ENCODE data around the gene RCHY1. TPM values are rescaled to one million over a fixed set of nuclear protein-coding genes. Genes with fewer than 3 reads are reported as not detected.
"Not testable (repeated sequence)": the region's sequence is repeated elsewhere in the genome, so short reads cannot be mapped to it uniquely, and the experiment has no call there.

RCHY1 gene
- total RNA-seq, 2 experiments from 2014 or later, result 31.3 to 34.6 TPM

DNA sequence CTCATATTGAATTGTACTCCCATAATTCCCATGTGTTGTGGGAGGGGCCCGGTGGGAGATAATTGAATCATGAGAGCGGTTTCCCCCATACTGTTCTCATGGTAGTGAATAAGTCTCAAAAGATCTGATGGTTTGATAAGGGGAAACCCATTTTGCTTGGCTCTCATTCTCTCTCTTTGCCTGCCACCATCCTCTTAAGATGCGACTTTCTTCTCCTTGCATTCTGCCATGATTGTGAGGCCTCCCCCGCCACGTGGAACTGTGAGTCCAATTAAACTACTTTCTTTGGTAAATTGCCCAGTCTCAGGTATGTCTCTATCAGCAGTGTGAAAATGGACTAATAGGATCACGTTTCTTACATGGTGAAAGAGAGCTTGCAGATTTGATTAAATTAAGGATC is 23.1 kb upstream of the RCHY1 start:
- H3K27me3 Mint-ChIP-seq (ENCODE audit: low read depth); H3K9me3 Mint-ChIP-seq; DNase-seq; CTCF ChIA-PET; H3K4me3 Mint-ChIP-seq; H3K27ac Mint-ChIP-seq; H3K4me1 Mint-ChIP-seq (ENCODE audit: low read depth); intact Hi-C loops (cut with micrococcal nuclease): not testable (repeated sequence)
- peaks cover 20% of the 10 kb centered on the region for H3K36me3 Mint-ChIP-seq (ENCODE audit: low read depth)

DNA sequence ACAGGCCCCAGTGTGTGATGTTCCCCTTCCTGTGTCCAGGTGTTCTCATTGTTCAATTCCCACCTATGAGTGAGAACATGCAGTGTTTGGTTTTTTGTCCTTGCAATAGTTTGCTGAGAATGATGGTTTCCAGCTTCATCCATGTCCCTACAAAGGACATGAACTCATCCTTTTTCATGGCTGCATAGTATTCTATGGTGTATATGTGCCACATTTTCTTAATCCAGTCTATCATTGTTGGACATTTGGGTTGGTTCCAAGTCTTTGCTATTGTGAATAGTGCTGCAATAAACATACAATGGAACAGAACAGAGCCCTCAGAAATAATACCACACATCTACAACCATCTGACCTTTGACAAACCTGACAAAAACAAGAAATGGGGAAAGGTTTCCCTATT is 19.7 kb upstream of the RCHY1 start:
- CTCF ChIA-PET; H3K4me1 Mint-ChIP-seq (ENCODE audit: low read depth); H3K4me3 Mint-ChIP-seq; intact Hi-C loops (cut with micrococcal nuclease); H3K27me3 Mint-ChIP-seq (ENCODE audit: low read depth); H3K27ac Mint-ChIP-seq; DNase-seq: not testable (repeated sequence)
- Mint-ChIP-seq H3K9me3 (peaks cover 12% of the 10 kb centered on the region), H3K36me3 (ENCODE audit: low read depth) (peaks cover 47% of the 10 kb centered on the region)

DNA sequence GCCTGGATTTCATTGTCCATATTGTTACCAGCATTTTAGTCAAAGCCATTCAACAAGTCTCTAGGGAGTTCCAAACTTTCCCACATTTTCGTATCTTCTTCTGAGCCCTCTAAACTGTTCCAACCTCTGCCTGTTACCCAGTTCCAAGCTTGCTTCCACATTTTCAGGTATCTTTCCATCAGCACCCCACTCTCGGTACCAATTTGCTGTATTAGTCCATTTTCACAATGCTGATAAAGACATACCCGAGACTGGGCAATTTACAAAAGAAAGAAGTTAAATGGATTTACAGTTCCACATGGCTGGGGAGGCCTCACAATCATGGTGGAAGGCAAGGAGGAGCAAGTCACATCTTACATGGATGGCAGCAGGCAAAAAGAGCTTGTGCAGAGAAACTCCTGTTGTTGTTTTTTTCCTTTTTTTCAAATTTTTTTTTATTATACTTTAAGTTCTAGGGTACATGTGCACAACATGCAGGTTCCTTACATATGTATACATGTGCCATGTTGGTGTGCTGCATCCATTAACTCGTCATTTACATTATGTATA is 19.2 kb upstream of the RCHY1 start:
- intact Hi-C loops (cut with micrococcal nuclease); H3K27ac Mint-ChIP-seq; H3K27me3 Mint-ChIP-seq (ENCODE audit: low read depth); DNase-seq; H3K4me1 Mint-ChIP-seq (ENCODE audit: low read depth); H3K4me3 Mint-ChIP-seq; CTCF ChIA-PET: not testable (repeated sequence)
- Mint-ChIP-seq H3K36me3 (ENCODE audit: low read depth) (peaks cover 48% of the 10 kb centered on the region), H3K9me3 (peaks cover 12% of the 10 kb centered on the region)

DNA sequence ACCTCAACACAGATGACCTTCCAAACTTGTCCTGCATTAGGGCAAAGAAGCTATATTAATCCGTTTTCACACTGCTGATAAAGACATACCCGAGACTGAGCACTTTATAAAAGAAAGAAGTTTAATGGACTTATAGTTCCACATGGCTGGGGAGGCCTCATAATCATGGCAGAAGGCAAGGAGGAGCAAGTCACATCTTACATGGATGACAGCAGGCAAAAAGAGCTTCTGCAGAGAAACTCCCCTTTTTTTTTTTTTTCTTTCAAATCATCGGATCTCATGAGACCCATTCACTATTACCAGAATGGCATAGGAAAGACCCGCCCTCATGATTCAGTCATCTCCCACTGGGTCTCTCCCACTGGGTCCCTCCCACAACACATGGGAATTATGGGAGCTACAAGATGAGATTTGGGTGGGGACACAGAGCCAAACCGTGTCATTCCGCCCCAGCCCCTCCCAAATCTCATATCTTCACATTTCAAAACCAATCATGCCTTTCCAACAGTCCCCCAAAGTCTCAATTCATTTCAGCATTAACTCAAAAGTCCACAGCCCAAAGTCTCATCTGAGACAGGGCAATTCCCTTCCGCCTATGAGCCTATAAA is 17.4 kb upstream of the RCHY1 start:
- H3K4me1 Mint-ChIP-seq (ENCODE audit: low read depth); H3K27ac Mint-ChIP-seq; DNase-seq; intact Hi-C loops (cut with micrococcal nuclease); H3K4me3 Mint-ChIP-seq; H3K27me3 Mint-ChIP-seq (ENCODE audit: low read depth): not testable (repeated sequence)
- CTCF ChIA-PET, result interaction anchor here (0.6 to 0.7 kb wide), 2 partner anchors 280 to 1205 kb away, joined by 3 read pairs; no protein-coding TSS in a partner anchor
- Mint-ChIP-seq H3K9me3 (peaks cover 12% of the 10 kb centered on the region), H3K36me3 (ENCODE audit: low read depth) (peaks cover 52% of the 10 kb centered on the region)

DNA sequence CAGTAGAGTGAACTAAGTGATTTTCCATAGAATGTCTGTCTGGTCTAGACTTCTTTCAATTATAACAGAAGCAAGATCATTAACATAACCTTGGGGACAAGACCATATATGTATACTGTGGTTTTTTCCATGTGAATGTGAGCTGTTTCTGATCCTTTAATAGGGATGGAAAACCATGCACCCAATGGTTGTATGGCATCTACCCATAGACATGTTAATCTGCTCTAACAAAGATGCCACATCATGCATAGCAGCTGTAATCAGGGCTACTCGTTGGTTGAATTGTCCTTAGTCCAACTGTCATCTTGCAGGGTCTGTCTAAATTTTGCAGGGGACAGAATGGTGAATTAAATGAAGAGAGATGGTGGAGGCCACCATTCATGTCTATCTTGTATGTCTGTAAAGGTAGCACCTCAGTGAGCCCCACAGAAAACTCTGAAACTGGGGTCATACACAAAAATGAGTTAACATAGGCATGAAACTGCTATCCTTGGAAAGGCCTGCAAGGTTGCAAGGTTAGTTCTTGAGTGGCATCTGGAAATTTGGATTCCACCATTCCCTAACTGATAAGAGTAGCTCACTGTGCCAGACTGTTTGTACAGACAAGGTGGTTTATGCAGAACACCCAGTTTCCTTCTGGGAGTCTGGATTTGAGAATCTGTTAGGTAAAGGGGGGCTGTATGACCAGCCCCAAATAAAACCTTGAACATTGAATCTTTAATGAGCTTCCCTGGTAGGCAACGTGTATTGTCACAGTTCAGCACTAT is 16.5 kb upstream of the RCHY1 start:
- H3K4me1 Mint-ChIP-seq (ENCODE audit: low read depth), result no peaks in the 10 kb centered on the region
- no peak for DNase-seq
- CTCF ChIA-PET, result no interaction called here
- intact Hi-C loops (cut with micrococcal nuclease), result no loop called here
- H3K4me3 Mint-ChIP-seq, result no peak overlapping the region
- peaks cover 12% of the 10 kb centered on the region for H3K9me3 Mint-ChIP-seq
- peaks cover 56% of the 10 kb centered on the region for H3K36me3 Mint-ChIP-seq (ENCODE audit: low read depth)
- no peak overlapping the region for H3K27ac Mint-ChIP-seq
- no peaks in the 10 kb centered on the region for H3K27me3 Mint-ChIP-seq (ENCODE audit: low read depth)

DNA sequence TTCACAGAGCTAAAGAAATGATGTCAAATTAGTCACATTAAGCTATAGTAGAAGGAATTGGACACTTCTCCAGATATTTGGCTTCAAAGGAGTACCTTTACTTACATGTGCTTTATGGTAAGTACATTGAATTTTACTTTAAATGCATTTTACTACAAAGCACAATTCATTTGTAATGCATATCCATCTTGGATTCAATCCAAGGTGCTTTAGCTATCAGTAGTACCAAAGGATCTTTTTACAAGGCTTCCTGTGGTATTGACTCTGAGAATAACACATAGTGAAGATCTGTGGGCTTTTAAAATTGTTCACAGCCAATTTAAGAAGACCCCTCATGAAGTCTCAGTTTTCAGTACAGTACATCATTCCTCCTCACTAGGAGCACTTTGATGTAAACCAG is 13.3 kb upstream of the RCHY1 start:
- H3K9me3 Mint-ChIP-seq, result peaks cover 4% of the 10 kb centered on the region
- H3K27ac Mint-ChIP-seq, result no peak overlapping the region
- intact Hi-C loops (cut with micrococcal nuclease), result no loop called here
- peaks cover 7% of the 10 kb centered on the region for H3K4me1 Mint-ChIP-seq (ENCODE audit: low read depth)
- no peak overlapping the region for H3K4me3 Mint-ChIP-seq
- no peaks in the 10 kb centered on the region for H3K27me3 Mint-ChIP-seq (ENCODE audit: low read depth)
- CTCF ChIA-PET, result interaction anchor here (1.3 kb wide), 1 partner anchor 17 kb away, joined by 5 read pairs; no protein-coding TSS in a partner anchor
- no peak for DNase-seq
- H3K36me3 Mint-ChIP-seq (ENCODE audit: low read depth), result peaks cover 60% of the 10 kb centered on the region

DNA sequence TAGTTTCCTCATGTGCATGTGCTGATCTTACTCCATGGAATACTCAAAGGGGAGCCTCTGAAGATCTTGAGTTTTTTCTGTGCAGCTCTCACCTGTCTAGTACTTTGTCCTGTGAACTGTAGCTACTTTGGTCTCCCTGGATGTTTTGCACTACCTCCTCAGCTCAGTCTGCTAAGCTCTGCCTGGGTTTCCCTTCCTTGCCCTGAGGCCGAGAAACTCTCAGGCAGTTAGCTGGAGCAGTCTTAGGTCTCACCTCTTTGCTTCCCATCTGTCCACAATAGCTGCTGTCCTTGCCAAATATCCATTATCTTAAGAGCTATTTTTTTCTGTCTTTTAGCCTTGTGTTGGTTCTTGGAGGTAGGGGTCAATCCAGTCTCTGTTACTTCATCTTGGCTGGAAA is 11.7 kb upstream of the RCHY1 start:
- Mint-ChIP-seq H3K9me3 (no peaks in the 10 kb centered on the region), H3K27me3 (ENCODE audit: low read depth) (no peaks in the 10 kb centered on the region), H3K36me3 (ENCODE audit: low read depth) (peaks cover 46% of the 10 kb centered on the region), H3K4me3 (no peak overlapping the region), H3K4me1 (ENCODE audit: low read depth) (peaks cover 8% of the 10 kb centered on the region), H3K27ac (no peak overlapping the region)
- no peak for DNase-seq
- intact Hi-C loops (cut with micrococcal nuclease), result no loop called here
- CTCF ChIA-PET, result no interaction called here

DNA sequence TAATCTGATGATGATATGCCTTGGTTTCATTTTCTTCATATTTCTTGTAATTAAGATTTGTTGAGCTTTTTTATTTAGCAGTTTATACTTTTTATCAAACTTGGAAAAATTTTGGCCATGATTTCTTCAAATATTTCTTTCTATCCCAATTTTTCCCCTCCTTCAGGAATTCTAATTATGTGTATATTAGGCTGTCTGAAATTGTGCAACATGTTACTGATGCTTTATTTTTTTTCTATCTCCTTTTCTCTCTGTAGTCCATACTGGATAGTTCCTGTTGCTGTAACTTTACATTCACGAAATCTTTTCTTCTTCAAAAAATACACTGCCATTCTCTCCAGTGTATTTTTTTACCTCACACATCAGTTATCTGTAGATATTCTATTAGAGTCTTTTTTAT is 10.9 kb upstream of the RCHY1 start:
- H3K36me3 Mint-ChIP-seq (ENCODE audit: low read depth), result peaks cover 45% of the 10 kb centered on the region
- CTCF ChIA-PET, result interaction anchor here (0.6 kb wide), 1 partner anchor 44 kb away, joined by 3 read pairs; no protein-coding TSS in a partner anchor

DNA sequence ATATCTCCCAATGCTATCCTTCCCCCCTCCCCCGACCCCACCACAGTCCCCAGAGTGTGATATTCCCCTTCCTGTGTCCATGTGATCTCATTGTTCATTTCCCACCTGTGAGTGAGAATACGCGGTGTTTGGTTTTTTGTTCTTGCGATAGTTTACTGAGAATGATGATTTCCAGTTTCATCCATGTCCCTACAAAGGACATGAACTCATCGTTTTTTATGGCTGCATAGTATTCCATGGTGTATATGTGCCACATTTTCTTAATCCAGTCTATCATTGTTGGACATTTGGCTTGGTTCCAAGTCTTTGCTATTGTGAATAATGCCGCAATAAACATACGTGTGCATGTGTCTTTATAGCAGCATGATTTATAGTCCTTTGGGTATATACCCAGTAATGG is 5.2 kb upstream of the RCHY1 start:
- DNase-seq; H3K27me3 Mint-ChIP-seq (ENCODE audit: low read depth); H3K4me3 Mint-ChIP-seq; H3K9me3 Mint-ChIP-seq; intact Hi-C loops (cut with micrococcal nuclease); CTCF ChIA-PET; H3K27ac Mint-ChIP-seq: not testable (repeated sequence)
- Mint-ChIP-seq H3K36me3 (ENCODE audit: low read depth) (peaks cover 39% of the 10 kb centered on the region), H3K4me1 (ENCODE audit: low read depth) (peaks cover 37% of the 10 kb centered on the region)

More for the DNA sequence above, 10.9 kb upstream of the RCHY1 start:
- H3K27me3 Mint-ChIP-seq (ENCODE audit: low read depth), result no peaks in the 10 kb centered on the region
- no peak overlapping the region for H3K4me3 Mint-ChIP-seq
- intact Hi-C loops (cut with micrococcal nuclease), result no loop called here
- no peak overlapping the region for H3K27ac Mint-ChIP-seq
- H3K4me1 Mint-ChIP-seq (ENCODE audit: low read depth), result peaks cover 15% of the 10 kb centered on the region
- no peaks in the 10 kb centered on the region for H3K9me3 Mint-ChIP-seq
- DNase-seq, result no peak

DNA sequence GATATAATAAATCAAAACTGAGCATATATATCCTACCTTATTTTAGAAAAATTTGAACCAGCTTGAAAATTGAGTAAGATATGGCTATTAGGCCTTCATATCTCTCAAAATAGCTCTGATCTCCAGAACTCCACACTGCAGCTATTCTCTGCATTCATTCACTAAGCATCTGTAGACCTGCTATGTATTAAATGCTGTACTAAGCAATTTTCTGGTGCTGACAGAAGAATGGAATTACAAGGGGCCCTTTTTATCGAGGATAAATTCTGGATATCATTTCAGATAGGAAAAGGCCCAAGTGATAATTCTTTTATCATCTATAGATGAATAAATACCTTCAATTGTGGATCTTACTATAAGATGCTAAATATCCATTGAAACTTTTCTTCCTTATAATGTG is 1.9 kb upstream of the RCHY1 start:
- intact Hi-C loops (cut with micrococcal nuclease), result no loop called here
- no peak for DNase-seq
- Mint-ChIP-seq H3K9me3 (no peaks in the 10 kb centered on the region), H3K36me3 (ENCODE audit: low read depth) (peaks cover 30% of the 10 kb centered on the region), H3K27ac (no peak overlapping the region), H3K4me3 (no peak overlapping the region), H3K27me3 (ENCODE audit: low read depth) (no peaks in the 10 kb centered on the region), H3K4me1 (ENCODE audit: low read depth) (peaks cover 35% of the 10 kb centered on the region)
- CTCF ChIA-PET, result interaction anchor here (0.6 kb wide), 1 partner anchor 1445 kb away, joined by 3 read pairs; no protein-coding TSS in a partner anchor

DNA sequence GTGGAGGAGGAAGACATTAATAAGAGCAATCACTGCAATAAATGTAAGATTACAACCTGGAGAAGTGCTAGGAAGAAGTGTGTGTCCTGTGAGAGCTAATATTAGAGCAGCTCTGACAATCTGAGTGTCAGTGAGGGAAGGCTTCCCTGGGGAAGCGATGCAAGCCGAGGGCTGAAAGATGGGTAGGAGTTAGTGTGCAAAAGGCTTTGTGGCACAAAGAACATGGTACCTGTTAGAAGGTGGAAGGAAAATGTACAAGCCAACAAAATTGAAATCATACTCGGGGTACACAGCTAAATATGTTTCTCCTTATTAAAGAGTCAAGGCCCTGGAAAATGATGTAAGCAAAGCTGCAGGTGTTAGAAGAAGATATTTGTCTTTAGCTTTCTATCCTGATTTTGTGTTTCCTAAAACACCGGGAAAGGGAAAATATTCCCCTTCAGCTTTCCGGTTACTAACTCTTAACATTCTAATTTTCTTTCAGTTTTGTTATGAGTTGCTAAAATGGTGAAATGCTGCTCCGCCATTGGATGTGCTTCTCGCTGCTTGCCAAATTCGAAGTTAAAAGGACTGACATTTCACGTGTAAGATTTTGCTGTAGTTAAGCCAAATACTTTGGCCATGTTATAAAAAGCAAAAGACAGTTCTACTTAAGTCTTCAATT is 878 bp upstream of the RCHY1 start:
- peaks cover 25% of the 10 kb centered on the region for H3K36me3 Mint-ChIP-seq (ENCODE audit: low read depth)
- no peak overlapping the region for H3K4me3 Mint-ChIP-seq
- peak; percentile 20 for DNase-seq
- H3K27me3 Mint-ChIP-seq (ENCODE audit: low read depth), result no peaks in the 10 kb centered on the region
- peak overlapping the region; percentile 98 for H3K27ac Mint-ChIP-seq
- no peaks in the 10 kb centered on the region for H3K9me3 Mint-ChIP-seq
- peaks cover 35% of the 10 kb centered on the region for H3K4me1 Mint-ChIP-seq (ENCODE audit: low read depth)
- CTCF ChIA-PET, result interaction anchor here (0.5 to 0.8 kb wide), 4 partner anchors 205 to 333 kb away, joined by 3 to 4 read pairs (median 4); no protein-coding TSS in a partner anchor
- intact Hi-C loops (cut with micrococcal nuclease), result loop anchor here (1.0 to 5.0 kb wide), 9 partner anchors 115 to 1642 kb away; partner anchors contain the start of genes CCNG2, CDKL2, G3BP2 and MTHFD2L

DNA sequence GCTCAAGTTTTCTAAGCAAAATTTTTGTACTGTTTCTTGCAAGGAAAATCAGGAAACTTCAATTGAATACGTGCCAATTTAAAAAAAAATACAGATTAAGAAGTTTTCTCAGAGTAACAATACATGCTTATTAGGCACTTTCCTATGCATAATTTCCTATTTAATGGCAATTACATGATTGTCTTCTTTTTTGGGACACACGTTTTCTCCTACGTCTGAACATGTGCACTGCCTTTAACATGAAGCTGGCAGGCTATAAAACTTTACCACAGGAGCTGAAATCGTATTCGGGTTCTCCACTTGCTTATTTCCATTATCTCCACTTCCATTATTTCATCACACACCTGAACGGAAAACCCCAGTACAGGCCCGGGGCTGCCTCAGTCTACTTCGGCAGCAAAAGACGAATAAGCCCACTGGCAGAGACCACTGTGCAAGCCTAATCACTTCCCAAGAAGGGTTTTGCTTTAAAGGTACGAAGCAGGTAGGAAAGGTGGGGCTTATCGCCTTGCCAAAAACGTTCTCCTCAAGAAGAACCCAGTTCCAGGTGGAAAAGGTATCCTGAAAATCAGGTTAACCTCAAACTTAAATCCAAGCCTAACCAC is 575 bp downstream of the RCHY1 start:
- Mint-ChIP-seq H3K27me3 (ENCODE audit: low read depth) (no peaks in the 10 kb centered on the region), H3K9me3 (no peaks in the 10 kb centered on the region), H3K36me3 (ENCODE audit: low read depth) (peaks cover 23% of the 10 kb centered on the region), H3K27ac (peak overlapping the region; percentile 98), H3K4me1 (ENCODE audit: low read depth) (peaks cover 39% of the 10 kb centered on the region), H3K4me3 (no peak overlapping the region)
- intact Hi-C loops (cut with micrococcal nuclease), result loop anchor here (1.0 to 5.0 kb wide), 9 partner anchors 117 to 1644 kb away; partner anchors contain the start of genes CCNG2, CDKL2, G3BP2 and MTHFD2L
- DNase-seq, result no peak
- CTCF ChIA-PET, result interaction anchor here (1.0 to 1.9 kb wide), 4 partner anchors 8 to 44 kb away, joined by 3 to 4 read pairs (median 3); no protein-coding TSS in a partner anchor
